SH-SY5Y (cell line): ENCODE results near the gene CCR5.

Source experiments
- GATA2 ChIP-seq: IDR thresholded peaks from 2 replicates; pipeline ENCODE4 v1.6.1; 2011; ENCODE audit warnings: mild to moderate bottlenecking, low read depth, low read length
- GATA3 ChIP-seq: IDR thresholded peaks from 2 replicates; pipeline ENCODE4 v1.6.1; 2011; ENCODE audit warnings: low read depth, mild to moderate bottlenecking, low read length, moderate library complexity

- TF ChIP-seq GATA3, result no peak
- TF ChIP-seq GATA2, result no peak
These were observed 16.9 kb upstream of the CCR5 start, which contains the start of gene CCR2 for GRCh38 chr3:46353647-46354410.
